ENCODE measurements around the gene TLX2. TPM values are rescaled to one million over a fixed set of nuclear protein-coding genes. Genes with fewer than 3 reads are reported as not detected.
A peak's percentile ranks its signal among the peaks of the same experiment; 100 is the strongest.

Gene TLX2
- total and polyA plus RNA-seq, 2 of the 8 experiments (the other 6 are each of a cell fraction or from before 2014, with no cell fraction given), result 0.06 to 0.17 TPM

DNA sequence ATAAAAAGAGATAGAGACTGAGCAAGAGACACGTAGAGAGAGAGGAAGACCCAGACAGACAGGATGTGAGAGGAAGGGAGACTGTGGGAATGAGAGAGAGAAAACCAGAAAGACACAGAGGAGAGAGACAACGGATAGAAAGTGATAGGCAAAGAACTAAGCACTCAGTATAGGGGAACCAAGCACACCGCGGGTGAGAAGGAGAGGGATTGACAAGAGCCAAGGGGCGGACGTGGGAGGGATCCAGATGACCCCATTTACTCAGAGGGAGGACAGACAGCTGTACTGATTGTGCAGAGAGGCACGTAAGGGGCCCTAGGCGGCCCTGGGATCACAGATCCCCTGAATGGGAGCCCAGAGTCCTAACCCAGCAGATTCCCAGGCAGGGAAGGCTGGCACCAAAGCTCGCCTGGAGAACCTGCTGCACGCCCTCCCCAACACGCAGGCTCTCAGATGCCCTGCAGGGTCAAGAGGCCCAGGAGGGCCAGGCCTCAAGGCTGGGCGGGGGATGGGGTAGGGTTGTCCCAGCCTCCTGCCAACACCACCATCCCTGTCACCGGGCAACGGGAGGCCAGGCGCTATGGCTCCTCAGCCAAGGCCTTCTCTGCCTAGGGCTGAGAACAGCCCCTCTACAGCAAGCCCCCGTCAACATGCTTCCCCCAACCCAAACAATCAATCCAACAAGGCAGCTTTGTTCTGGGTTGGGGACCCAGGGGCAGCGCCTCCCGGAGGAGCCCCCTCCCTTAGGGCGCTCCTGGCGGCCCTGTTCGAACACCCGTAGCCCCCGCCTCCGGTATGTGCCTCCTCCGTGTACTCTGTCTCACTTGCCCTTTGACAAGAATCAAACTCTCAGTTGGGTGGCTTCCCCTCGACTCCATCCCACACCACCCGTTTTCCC is 38.9 kb downstream of the TLX2 start (continued):
- TF ChIP-seq SP4 (IDR thresholded peaks at IDR 0.05; ENCODE audit: low read length) (no peak), RBBP5 (IDR thresholded peaks at IDR 0.05; ENCODE audit: borderline replicate concordance, low read depth, low read length) (0 out of 2 replicates have a peak, but pooled peaks have one; percentile 54), JUN (IDR thresholded peaks at IDR 0.05; ENCODE audit: low read depth, low read length) (no peak), SAP30 (IDR thresholded peaks at IDR 0.05; ENCODE audit: insufficient read depth, insufficient replicate concordance, low read length) (peak; percentile 27), TAF1 (IDR thresholded peaks at IDR 0.05; ENCODE audit: low read depth, low read length) (0 out of 2 replicates have a peak, but pooled peaks have one; percentile 4), SP2 (IDR thresholded peaks at IDR 0.05; ENCODE audit: low read length) (no peak), BACH1 (IDR thresholded peaks at IDR 0.05; ENCODE audit: low read length) (no peak), KDM5A (IDR thresholded peaks at IDR 0.05; ENCODE audit: low read length) (no peak)

Data from H1 (cell line).